MCF 10A (cell line): ENCODE data around the gene MUSK. TPM values are rescaled to one million over a fixed set of nuclear protein-coding genes. Genes with fewer than 3 reads are reported as not detected.
A peak's percentile ranks its signal among the peaks of the same experiment; 100 is the strongest.

Experiments used
- BruUV-seq: library from RNA; stranded (reverse); fragments of 400-500 nt; replicated peaks from 2 replicates; lab custom pipeline; 2021; lab: Mats Ljungman, UMichigan
- CTCF ChIA-PET: fragments of 300-600 bp; sonication (Branson Sonifier 250); formaldehyde crosslinking; extraction: SDS; loops from one replicate; lab custom pipeline; 2021; ENCODE audit warnings: antibody characterized with exemption, inconsistent platforms; lab: Yijun Ruan, JAX
- POLR2A ChIA-PET: fragments of 300-600, 350-650 bp; sonication (Branson Sonifier 250); formaldehyde crosslinking; extraction: SDS; loops from one replicate; lab custom pipeline; 2020; ENCODE audit warnings: antibody characterized with exemption, inconsistent platforms; lab: Yijun Ruan, JAX
- DNase-seq: peaks from one replicate; pipeline ENCODE4 v3.0.0-alpha.2; 2018; ENCODE audit not compliant: unreplicated experiment
- H3K27ac Mint-ChIP-seq: one replicate; pipeline ENCODE4 v1.8.0; 2022; ENCODE audit warnings: mild to moderate bottlenecking, low read depth, mixed read lengths; ENCODE audit not compliant: unreplicated experiment
- H3K27me3 Mint-ChIP-seq: one replicate; pipeline ENCODE4 v1.8.0; 2022; ENCODE audit warnings: mixed read lengths; ENCODE audit not compliant: insufficient read depth, unreplicated experiment
- H3K36me3 Mint-ChIP-seq: one replicate; pipeline ENCODE4 v1.8.0; 2022; ENCODE audit warnings: mild to moderate bottlenecking, moderate library complexity, mixed read lengths; ENCODE audit not compliant: insufficient read depth, unreplicated experiment
- H3K4me1 Mint-ChIP-seq: one replicate; pipeline ENCODE4 v1.8.0; 2022; ENCODE audit warnings: mixed read lengths; ENCODE audit not compliant: insufficient read depth, unreplicated experiment
- H3K4me3 Mint-ChIP-seq: one replicate; pipeline ENCODE4 v1.8.0; 2022; ENCODE audit warnings: mild to moderate bottlenecking, moderate library complexity, mixed read lengths; ENCODE audit not compliant: unreplicated experiment
- H3K9me3 Mint-ChIP-seq: one replicate; pipeline ENCODE4 v1.8.0; 2022; ENCODE audit warnings: mixed read lengths; ENCODE audit not compliant: unreplicated experiment
- CTCF ChIP-seq: fragments of 200-600 bp; IDR thresholded peaks from one replicate; pipeline ENCODE4 v1.8.0; 2022; ENCODE audit warnings: antibody characterized with exemption, mild to moderate bottlenecking; ENCODE audit not compliant: unreplicated experiment
- intact Hi-C: fragments of 100-400 bp; cut with micrococcal nuclease; formaldehyde crosslinking; loops from 2 replicates; pipeline ENCODE4 v1.14.1; 2022
- total RNA-seq: library from RNA; stranded (reverse); gene quantifications from 2 replicates; pipeline ENCODE4 v1.2.3, GENCODE V29; 2022

MUSK gene
- total RNA-seq, 1 experiment from 2014 or later, result not detected

- Mint-ChIP-seq H3K4me1 (peaks cover 54% of the 10 kb centered on the region), H3K4me3 (peak overlapping the region; percentile 2), H3K36me3 (no peaks in the 10 kb centered on the region), H3K9me3 (peaks cover 6% of the 10 kb centered on the region), H3K27me3 (no peaks in the 10 kb centered on the region), H3K27ac (peak overlapping the region; percentile 82)
- no TSS peak for BruUV-seq
- POLR2A ChIA-PET, result interaction anchor here (0.6 to 3.9 kb wide), 4 partner anchors 8 to 1328 kb away, joined by 3 to 27 read pairs (median 3); no protein-coding TSS in a partner anchor
- intact Hi-C loops, result no loop called here
- CTCF ChIA-PET, result no interaction called here
- no peak for TF ChIP-seq CTCF
- DNase-seq, result peak; percentile 98
Observed at GRCh38 chr9:110752766-110753165, 84.2 kb downstream of the MUSK start.

- ChIA-PET CTCF (interaction anchor here (0.6 to 0.7 kb wide), 2 partner anchors 536 to 545 kb away, joined by 3 to 4 read pairs; no protein-coding TSS in a partner anchor), POLR2A (interaction anchor here (0.6 to 3.9 kb wide), 6 partner anchors 9 to 287 kb away, joined by 3 to 27 read pairs (median 3); no protein-coding TSS in a partner anchor)
- Mint-ChIP-seq H3K4me1 (peaks cover 44% of the 10 kb centered on the region), H3K36me3 (no peaks in the 10 kb centered on the region), H3K9me3 (peaks cover 6% of the 10 kb centered on the region), H3K27ac (peak overlapping the region; percentile 82), H3K27me3 (no peaks in the 10 kb centered on the region), H3K4me3 (no peak overlapping the region)
- TF ChIP-seq CTCF, result no peak
- intact Hi-C loops, result no loop called here
- DNase-seq, result peak; percentile 76
- BruUV-seq, result no TSS peak
Observed at GRCh38 chr9:110753731-110754231, 85.2 kb downstream of the MUSK start.

GRCh38 chr9:110755179-110755578 lies 86.6 kb downstream of the MUSK start:
- H3K9me3 Mint-ChIP-seq, result peaks cover 6% of the 10 kb centered on the region
- ChIA-PET CTCF (interaction anchor here (0.6 kb wide), 1 partner anchor 112 kb away, joined by 3 read pairs; no protein-coding TSS in a partner anchor), POLR2A (interaction anchor here (0.6 to 3.9 kb wide), 4 partner anchors 11 to 645 kb away, joined by 3 to 27 read pairs (median 4); no protein-coding TSS in a partner anchor)
- no peaks in the 10 kb centered on the region for H3K27me3 Mint-ChIP-seq
- no TSS peak for BruUV-seq
- H3K27ac Mint-ChIP-seq, result peak overlapping the region; percentile 82
- no peak overlapping the region for H3K4me3 Mint-ChIP-seq
- H3K4me1 Mint-ChIP-seq, result peaks cover 35% of the 10 kb centered on the region
- intact Hi-C loops, result no loop called here
- peak; percentile 60 for DNase-seq
- no peaks in the 10 kb centered on the region for H3K36me3 Mint-ChIP-seq
- no peak for TF ChIP-seq CTCF

- no TSS peak for BruUV-seq
- peaks cover 23% of the 10 kb centered on the region for H3K4me1 Mint-ChIP-seq
- no peak for TF ChIP-seq CTCF
- ChIA-PET POLR2A (interaction anchor here (0.6 kb wide), 1 partner anchor 872 kb away, joined by 3 read pairs; no protein-coding TSS in a partner anchor), CTCF (no interaction called here)
- no peaks in the 10 kb centered on the region for H3K27me3 Mint-ChIP-seq
- no peak for DNase-seq
- no peak overlapping the region for H3K4me3 Mint-ChIP-seq
- no peaks in the 10 kb centered on the region for H3K36me3 Mint-ChIP-seq
- no peaks in the 10 kb centered on the region for H3K9me3 Mint-ChIP-seq
- H3K27ac Mint-ChIP-seq, result no peak overlapping the region
- intact Hi-C loops, result no loop called here
Observed at GRCh38 chr9:110758201-110758600, 89.6 kb downstream of the MUSK start.
